ENCODE measurements around the gene ARHGAP27. TPM values are rescaled to one million over a fixed set of nuclear protein-coding genes. Genes with fewer than 3 reads are reported as not detected.

The ARHGAP27 gene
- total and polyA plus RNA-seq, 2 of the 13 experiments (the other 11 are each of a cell fraction or from before 2014, with no cell fraction given), result 15.5 to 18.9 TPM

DNA sequence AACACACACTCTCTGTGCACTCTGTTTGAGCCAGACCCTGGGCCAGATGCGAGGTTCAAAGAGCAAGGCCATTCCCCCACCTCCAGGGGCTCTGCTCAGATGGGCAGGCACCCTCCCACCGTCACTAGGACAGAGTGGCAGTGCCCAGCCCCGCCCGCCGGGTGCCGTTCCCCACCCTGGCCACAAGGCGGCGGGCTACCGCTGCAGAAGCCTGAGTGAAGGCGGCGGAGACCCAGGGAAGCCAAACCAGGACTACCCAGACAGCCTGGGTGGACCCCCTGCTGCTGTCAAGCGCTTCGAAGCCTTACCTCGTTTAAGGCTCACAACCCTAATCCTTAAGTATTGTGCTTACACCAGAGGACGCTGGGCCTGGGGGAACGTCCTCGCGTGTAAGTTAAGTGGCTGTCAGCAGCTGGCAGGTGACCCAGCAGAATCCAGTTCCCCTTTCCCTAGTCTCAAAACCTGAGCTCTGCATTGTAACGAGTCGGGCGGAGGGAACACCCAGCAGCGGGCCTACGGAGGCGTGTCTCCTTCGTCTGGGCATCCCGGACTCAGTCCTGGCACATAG is 4.5 kb downstream of the ARHGAP27 start (continued):
- TF ChIP-seq, protein P1, sequence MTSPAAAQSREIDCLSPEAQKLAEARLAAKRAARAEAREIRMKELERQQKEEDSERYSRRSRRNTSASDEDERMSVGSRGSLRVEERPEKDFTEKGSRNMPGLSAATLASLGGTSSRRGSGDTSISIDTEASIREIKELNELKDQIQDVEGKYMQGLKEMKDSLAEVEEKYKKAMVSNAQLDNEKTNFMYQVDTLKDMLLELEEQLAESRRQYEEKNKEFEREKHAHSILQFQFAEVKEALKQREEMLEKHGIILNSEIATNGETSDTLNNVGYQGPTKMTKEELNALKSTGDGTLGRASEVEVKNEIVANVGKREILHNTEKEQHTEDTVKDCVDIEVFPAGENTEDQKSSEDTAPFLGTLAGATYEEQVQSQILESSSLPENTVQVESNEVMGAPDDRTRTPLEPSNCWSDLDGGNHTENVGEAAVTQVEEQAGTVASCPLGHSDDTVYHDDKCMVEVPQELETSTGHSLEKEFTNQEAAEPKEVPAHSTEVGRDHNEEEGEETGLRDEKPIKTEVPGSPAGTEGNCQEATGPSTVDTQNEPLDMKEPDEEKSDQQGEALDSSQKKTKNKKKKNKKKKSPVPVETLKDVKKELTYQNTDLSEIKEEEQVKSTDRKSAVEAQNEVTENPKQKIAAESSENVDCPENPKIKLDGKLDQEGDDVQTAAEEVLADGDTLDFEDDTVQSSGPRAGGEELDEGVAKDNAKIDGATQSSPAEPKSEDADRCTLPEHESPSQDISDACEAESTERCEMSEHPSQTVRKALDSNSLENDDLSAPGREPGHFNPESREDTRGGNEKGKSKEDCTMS (CRISPR knock-in tag; conservative IDR thresholded peaks at IDR 0.05), result no peak
- TF ChIP-seq ZFX (CRISPR knock-in tag; IDR thresholded peaks at IDR 0.05; ENCODE audit: low read depth), result no peak
- peak; percentile 4; the same call in 1 of the 2 replicates for TF ChIP-seq YEATS4 (CRISPR knock-in tag; IDR thresholded peaks at IDR 0.05; ENCODE audit: borderline replicate concordance)
- TF ChIP-seq, protein P2, sequence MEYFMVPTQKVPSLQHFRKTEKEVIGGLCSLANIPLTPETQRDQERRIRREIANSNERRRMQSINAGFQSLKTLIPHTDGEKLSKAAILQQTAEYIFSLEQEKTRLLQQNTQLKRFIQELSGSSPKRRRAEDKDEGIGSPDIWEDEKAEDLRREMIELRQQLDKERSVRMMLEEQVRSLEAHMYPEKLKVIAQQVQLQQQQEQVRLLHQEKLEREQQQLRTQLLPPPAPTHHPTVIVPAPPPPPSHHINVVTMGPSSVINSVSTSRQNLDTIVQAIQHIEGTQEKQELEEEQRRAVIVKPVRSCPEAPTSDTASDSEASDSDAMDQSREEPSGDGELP (IDR thresholded peaks at IDR 0.05; ENCODE audit: borderline replicate concordance, low read depth), result no peak
- no peak for TF ChIP-seq NFYB (CRISPR knock-in tag; IDR thresholded peaks at IDR 0.05)
- TF ChIP-seq ZSCAN29 (CRISPR knock-in tag; conservative IDR thresholded peaks at IDR 0.05), result no peak
- no peak for TF ChIP-seq NFIB (CRISPR knock-in tag; IDR thresholded peaks at IDR 0.05; ENCODE audit: borderline replicate concordance)
- TF ChIP-seq ZNF33B (CRISPR knock-in tag; IDR thresholded peaks at IDR 0.05), result no peak
- no peak for TF ChIP-seq ZEB1 (IDR thresholded peaks at IDR 0.05; ENCODE audit: insufficient replicate concordance, low read depth)
- TF ChIP-seq, protein P3, sequence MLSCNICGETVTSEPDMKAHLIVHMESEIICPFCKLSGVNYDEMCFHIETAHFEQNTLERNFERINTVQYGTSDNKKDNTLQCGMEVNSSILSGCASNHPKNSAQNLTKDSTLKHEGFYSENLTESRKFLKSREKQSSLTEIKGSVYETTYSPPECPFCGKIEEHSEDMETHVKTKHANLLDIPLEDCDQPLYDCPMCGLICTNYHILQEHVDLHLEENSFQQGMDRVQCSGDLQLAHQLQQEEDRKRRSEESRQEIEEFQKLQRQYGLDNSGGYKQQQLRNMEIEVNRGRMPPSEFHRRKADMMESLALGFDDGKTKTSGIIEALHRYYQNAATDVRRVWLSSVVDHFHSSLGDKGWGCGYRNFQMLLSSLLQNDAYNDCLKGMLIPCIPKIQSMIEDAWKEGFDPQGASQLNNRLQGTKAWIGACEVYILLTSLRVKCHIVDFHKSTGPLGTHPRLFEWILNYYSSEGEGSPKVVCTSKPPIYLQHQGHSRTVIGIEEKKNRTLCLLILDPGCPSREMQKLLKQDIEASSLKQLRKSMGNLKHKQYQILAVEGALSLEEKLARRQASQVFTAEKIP (CRISPR knock-in tag; IDR thresholded peaks at IDR 0.05; ENCODE audit: borderline replicate concordance), result no peak
- no peak for TF ChIP-seq AGO2 (optimal IDR thresholded peaks at IDR 0.05; ENCODE audit: low read depth, low read length)
- no peak for TF ChIP-seq MATR3 (CRISPR knock-in tag; IDR thresholded peaks at IDR 0.05)
- TF ChIP-seq HMG20B (CRISPR knock-in tag; conservative IDR thresholded peaks at IDR 0.05), result no peak
- no peak for TF ChIP-seq MBD4 (IDR thresholded peaks at IDR 0.05; ENCODE audit: borderline replicate concordance, low read length)
- TF ChIP-seq ZNF788 (CRISPR knock-in tag; IDR thresholded peaks at IDR 0.05; ENCODE audit: borderline replicate concordance), result peak; percentile 66; the same call in 1 of the 2 replicates
- no peak for TF ChIP-seq DR1 (CRISPR knock-in tag; IDR thresholded peaks at IDR 0.05)
- peak; percentile 66 for TF ChIP-seq SRSF1 (optimal IDR thresholded peaks at IDR 0.05; ENCODE audit: low read depth, low read length)
- peak; percentile 58 for TF ChIP-seq TEAD3 (CRISPR knock-in tag; optimal IDR thresholded peaks at IDR 0.05; ENCODE audit: borderline replicate concordance)
- TF ChIP-seq HMGA1 (CRISPR knock-in tag; conservative IDR thresholded peaks at IDR 0.05), result no peak
- no peak; the same call in 1 of the 2 replicates for TF ChIP-seq EED (CRISPR knock-in tag; IDR thresholded peaks at IDR 0.05)
- TF ChIP-seq, protein P4, sequence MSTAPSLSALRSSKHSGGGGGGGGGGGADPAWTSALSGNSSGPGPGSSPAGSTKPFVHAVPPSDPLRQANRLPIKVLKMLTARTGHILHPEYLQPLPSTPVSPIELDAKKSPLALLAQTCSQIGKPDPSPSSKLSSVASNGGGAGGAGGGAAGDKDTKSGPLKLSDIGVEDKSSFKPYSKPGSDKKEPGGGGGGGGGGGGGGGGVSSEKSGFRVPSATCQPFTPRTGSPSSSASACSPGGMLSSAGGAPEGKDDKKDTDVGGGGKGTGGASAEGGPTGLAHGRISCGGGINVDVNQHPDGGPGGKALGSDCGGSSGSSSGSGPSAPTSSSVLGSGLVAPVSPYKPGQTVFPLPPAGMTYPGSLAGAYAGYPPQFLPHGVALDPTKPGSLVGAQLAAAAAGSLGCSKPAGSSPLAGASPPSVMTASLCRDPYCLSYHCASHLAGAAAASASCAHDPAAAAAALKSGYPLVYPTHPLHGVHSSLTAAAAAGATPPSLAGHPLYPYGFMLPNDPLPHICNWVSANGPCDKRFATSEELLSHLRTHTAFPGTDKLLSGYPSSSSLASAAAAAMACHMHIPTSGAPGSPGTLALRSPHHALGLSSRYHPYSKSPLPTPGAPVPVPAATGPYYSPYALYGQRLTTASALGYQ (CRISPR knock-in tag; IDR thresholded peaks at IDR 0.05), result no peak
- TF ChIP-seq, protein P5, sequence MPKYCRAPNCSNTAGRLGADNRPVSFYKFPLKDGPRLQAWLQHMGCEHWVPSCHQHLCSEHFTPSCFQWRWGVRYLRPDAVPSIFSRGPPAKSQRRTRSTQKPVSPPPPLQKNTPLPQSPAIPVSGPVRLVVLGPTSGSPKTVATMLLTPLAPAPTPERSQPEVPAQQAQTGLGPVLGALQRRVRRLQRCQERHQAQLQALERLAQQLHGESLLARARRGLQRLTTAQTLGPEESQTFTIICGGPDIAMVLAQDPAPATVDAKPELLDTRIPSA (CRISPR knock-in tag; IDR thresholded peaks at IDR 0.05; ENCODE audit: borderline replicate concordance), result no peak
- TF ChIP-seq GATAD2A (CRISPR knock-in tag; IDR thresholded peaks at IDR 0.05), result peak; percentile 89
- TF ChIP-seq NFKBIZ (CRISPR knock-in tag; IDR thresholded peaks at IDR 0.05), result peak; percentile 75
- TF ChIP-seq SRY (CRISPR knock-in tag; IDR thresholded peaks at IDR 0.05), result no peak

Data from HepG2 (cell line).